Measurements from ENCODE around the gene ATG4C. TPM values are rescaled to one million over a fixed set of nuclear protein-coding genes. Genes with fewer than 3 reads are reported as not detected.
"Not testable (repeated sequence)": the region's sequence is repeated elsewhere in the genome, so short reads cannot be mapped to it uniquely, and the experiment has no call there.

ATG4C gene
- total and polyA plus RNA-seq, 9 donors, result 2.7 to 13.7 (median 11.2) TPM

DNA sequence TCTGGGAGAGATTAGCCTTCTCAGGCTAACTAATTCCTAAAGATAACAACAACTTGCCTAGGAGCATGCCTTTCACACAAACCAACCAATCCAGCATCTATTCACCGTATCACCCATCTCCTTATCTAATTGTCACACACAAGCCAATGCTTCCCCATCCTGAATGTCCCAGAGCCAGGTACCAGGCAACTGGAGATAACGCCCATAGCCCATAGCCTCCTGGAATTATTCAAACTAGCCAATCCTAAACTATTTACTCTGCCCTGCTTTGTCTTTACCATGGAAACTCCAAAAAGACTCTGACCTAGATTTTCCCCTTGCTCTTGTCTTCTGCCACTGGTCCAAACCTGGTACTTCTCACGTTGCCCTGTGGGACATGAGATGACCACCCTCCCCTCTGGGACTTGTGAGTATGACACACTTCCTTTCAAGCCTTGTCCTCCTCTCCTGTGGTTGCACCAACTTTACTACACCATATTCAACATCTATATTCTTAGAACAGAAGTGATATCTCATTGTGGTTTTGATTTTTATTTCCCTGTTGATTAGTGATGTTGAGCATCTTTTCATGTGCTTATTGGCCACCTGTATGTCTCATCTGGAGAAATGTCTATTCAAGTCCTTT lies 8.8 kb upstream of the ATG4C start:
- intact Hi-C loops (cut with DNase I), result no loop called here
- no peaks in the 10 kb centered on the region for H3K36me3 ChIP-seq
- no peak overlapping the region for H3K4me3 ChIP-seq
- no peak for DNase-seq
- H3K4me1 ChIP-seq (ENCODE audit: insufficient read depth), result no peaks in the 10 kb centered on the region
- 80 to 86% (median 86%) methylated on average over 3 of the region's 3 CpGs for WGBS, 3 donors
- no peaks in the 10 kb centered on the region for H3K27me3 ChIP-seq
- no peak overlapping the region for H3K27ac ChIP-seq
- TF ChIP-seq POLR2A (IDR thresholded peaks at IDR 0.05) (no peak), EP300 (IDR thresholded peaks at IDR 0.05) (no peak)
- TF ChIP-seq, protein P1, sequence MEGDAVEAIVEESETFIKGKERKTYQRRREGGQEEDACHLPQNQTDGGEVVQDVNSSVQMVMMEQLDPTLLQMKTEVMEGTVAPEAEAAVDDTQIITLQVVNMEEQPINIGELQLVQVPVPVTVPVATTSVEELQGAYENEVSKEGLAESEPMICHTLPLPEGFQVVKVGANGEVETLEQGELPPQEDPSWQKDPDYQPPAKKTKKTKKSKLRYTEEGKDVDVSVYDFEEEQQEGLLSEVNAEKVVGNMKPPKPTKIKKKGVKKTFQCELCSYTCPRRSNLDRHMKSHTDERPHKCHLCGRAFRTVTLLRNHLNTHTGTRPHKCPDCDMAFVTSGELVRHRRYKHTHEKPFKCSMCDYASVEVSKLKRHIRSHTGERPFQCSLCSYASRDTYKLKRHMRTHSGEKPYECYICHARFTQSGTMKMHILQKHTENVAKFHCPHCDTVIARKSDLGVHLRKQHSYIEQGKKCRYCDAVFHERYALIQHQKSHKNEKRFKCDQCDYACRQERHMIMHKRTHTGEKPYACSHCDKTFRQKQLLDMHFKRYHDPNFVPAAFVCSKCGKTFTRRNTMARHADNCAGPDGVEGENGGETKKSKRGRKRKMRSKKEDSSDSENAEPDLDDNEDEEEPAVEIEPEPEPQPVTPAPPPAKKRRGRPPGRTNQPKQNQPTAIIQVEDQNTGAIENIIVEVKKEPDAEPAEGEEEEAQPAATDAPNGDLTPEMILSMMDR (IDR thresholded peaks at IDR 0.05), result no peak
- no peaks in the 10 kb centered on the region for H3K9me3 ChIP-seq

DNA sequence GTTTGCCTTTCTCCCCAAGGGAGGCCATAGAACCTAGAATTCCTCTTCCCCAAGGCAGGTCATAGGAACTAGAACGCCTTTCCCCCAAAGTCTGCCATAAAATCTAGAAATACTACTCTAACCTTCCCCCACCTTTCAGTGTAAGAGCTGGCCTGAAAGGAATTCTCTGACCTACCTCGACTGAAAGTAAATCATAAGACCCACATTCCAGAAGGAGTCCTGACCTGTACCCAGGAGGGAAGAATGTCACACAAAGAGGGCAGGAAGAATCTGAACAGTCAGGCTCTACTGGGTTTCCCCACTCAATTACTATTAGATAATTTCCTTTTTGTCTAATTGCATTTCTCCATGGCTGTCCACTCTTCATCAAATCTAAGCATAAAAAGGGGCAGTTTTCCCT lies 5.7 kb upstream of the ATG4C start:
- no peak for TF ChIP-seq EP300 (IDR thresholded peaks at IDR 0.05)
- TF ChIP-seq POLR2A (IDR thresholded peaks at IDR 0.05), result no peak
- TF ChIP-seq, protein P1 (IDR thresholded peaks at IDR 0.05), result no peak
- H3K4me1 ChIP-seq (ENCODE audit: insufficient read depth), result no peaks in the 10 kb centered on the region
- intact Hi-C loops (cut with DNase I), result no loop called here
- no peaks in the 10 kb centered on the region for H3K9me3 ChIP-seq
- H3K27me3 ChIP-seq, result no peaks in the 10 kb centered on the region
- no peaks in the 10 kb centered on the region for H3K36me3 ChIP-seq
- H3K4me3 ChIP-seq, result no peak overlapping the region
- H3K27ac ChIP-seq, result no peak overlapping the region
- 30 to 33% (median 31%) methylated on average over 2 of the region's 2 CpGs for WGBS, 3 donors
- DNase-seq, result no peak

- H3K36me3 ChIP-seq, result no peaks in the 10 kb centered on the region
- H3K4me3 ChIP-seq, result no peak overlapping the region
- WGBS, 3 donors, result 51 to 70% (median 67%) methylated on average over 3 of the region's 3 CpGs
- H3K9me3 ChIP-seq, result no peaks in the 10 kb centered on the region
- intact Hi-C loops (cut with DNase I), result no loop called here
- DNase-seq, result no peak
- no peaks in the 10 kb centered on the region for H3K27me3 ChIP-seq
- H3K4me1 ChIP-seq (ENCODE audit: insufficient read depth), result no peaks in the 10 kb centered on the region
- H3K27ac ChIP-seq, result no peak overlapping the region
- TF ChIP-seq POLR2A (IDR thresholded peaks at IDR 0.05), result no peak
- no peak for TF ChIP-seq EP300 (IDR thresholded peaks at IDR 0.05)
- TF ChIP-seq, protein P1 (IDR thresholded peaks at IDR 0.05), result no peak
Measured at GRCh38 chr1:62781841-62782543, 1.9 kb upstream of the ATG4C start.

- H3K27ac ChIP-seq; H3K27me3 ChIP-seq; intact Hi-C loops (cut with DNase I); H3K9me3 ChIP-seq; H3K4me1 ChIP-seq (ENCODE audit: insufficient read depth); H3K4me3 ChIP-seq; H3K36me3 ChIP-seq: not testable (repeated sequence)
- DNase-seq, result peak in 4 of 5 donors; percentile 19 to 43 (median 38)
- WGBS, 3 donors, result 87 to 90% (median 89%) methylated on average over 23 of the region's 23 CpGs
Measured at GRCh38 chr1:62782544-62783212, 1.3 kb upstream of the ATG4C start.

All from ovary (tissue), 9 donors.